ENCODE data around the gene MEIOSIN.

DNA sequence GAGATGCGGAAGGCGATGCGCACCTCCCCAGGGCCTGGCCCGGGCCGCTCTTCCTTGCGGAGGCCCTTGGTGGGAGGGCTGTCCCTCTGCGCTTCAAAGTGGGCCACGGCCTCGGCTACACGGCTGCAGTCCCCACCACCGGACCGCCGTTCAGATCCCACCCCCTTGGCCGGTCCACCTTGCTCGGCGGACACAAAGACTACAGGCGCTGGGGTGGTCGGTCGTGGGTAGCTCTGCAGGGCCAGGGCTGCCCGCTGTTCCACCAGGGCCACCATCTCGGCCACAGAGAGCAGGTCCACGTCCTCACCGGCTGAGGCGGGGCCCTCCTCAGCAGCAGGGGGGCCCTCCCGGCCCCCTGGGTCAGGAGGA, 20.6 kb upstream of the MEIOSIN start:
- TF ChIP-seq, protein P1, sequence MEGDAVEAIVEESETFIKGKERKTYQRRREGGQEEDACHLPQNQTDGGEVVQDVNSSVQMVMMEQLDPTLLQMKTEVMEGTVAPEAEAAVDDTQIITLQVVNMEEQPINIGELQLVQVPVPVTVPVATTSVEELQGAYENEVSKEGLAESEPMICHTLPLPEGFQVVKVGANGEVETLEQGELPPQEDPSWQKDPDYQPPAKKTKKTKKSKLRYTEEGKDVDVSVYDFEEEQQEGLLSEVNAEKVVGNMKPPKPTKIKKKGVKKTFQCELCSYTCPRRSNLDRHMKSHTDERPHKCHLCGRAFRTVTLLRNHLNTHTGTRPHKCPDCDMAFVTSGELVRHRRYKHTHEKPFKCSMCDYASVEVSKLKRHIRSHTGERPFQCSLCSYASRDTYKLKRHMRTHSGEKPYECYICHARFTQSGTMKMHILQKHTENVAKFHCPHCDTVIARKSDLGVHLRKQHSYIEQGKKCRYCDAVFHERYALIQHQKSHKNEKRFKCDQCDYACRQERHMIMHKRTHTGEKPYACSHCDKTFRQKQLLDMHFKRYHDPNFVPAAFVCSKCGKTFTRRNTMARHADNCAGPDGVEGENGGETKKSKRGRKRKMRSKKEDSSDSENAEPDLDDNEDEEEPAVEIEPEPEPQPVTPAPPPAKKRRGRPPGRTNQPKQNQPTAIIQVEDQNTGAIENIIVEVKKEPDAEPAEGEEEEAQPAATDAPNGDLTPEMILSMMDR (IDR thresholded peaks at IDR 0.05) = no peak
- TF ChIP-seq POLR2A (IDR thresholded peaks at IDR 0.05) = no peak

All from heart left ventricle (tissue), 13 donors.